Measurements from ENCODE around the gene COL4A6. TPM values are rescaled to one million over a fixed set of nuclear protein-coding genes. Genes with fewer than 3 reads are reported as not detected.

Gene COL4A6
- total RNA-seq, 1 donor from 2014 or later: 40.5 TPM

DNA sequence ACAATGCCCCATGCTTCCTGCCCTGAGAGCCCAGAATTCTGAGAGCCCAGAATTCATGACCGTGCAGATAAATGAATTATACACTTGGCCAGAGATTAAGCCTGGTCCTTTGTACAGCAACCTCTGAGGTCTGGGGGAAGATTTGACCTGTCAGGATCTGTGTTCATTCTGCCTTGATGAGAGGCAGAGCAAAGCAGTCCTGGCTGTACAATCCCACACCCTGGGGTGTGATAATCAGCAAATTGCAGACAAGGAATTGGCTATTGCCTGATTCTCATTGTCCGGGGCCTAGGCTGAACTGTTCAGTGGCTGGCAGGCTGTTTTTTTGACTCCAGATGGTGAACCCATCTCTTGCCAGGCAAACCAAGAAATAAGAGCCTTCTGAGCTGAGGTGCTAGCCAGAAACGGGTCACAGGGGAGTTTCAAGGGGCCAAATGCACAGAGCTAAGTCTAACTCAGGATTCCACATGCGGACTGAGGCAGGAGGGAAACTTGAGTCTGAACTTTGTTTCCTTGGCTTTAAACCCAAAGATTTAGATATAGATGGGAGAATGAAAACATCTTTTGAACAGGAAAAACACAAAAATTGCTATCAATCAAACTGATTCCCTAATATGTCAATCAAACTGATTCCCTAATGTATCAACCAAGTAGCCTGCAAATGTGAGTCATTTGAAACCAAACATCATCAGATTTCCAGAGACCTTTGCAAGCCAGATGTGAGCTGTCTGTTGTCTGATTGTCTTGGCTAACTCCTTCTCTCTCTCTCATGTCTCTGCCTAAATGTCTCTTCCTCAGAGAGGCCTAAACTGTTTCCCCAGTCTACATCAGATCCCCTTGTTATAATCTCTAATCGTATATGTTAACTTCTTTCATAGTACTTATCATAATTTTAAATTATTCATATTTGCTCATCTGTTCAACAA is 187.3 kb downstream of the COL4A6 start:
- peak; percentile 76 for DNase-seq (ENCODE audit: low spot score)
- Mint-ChIP-seq H3K27me3 (ENCODE audit: insufficient read depth, low read depth) (no peaks in the 10 kb centered on the region), H3K27ac (peak overlapping the region; percentile 97), H3K9me3 (peaks cover 44% of the 10 kb centered on the region), H3K36me3 (peaks cover 56% of the 10 kb centered on the region), H3K4me3 (peak overlapping the region; percentile 29), H3K4me1 (peaks cover 43% of the 10 kb centered on the region)
- Histone ChIP-seq H3F3A (ENCODE audit: low read depth) (peaks cover 17% of the 10 kb centered on the region), H3K9me3 (ENCODE audit: low read depth) (no peaks in the 10 kb centered on the region), H3K36me3 (no peaks in the 10 kb centered on the region), H3K79me2 (ENCODE audit: low read depth) (no peaks in the 10 kb centered on the region), H3K4me3 (no peak overlapping the region), H3K4me2 (peak overlapping the region; percentile 21), H4K20me1 (ENCODE audit: low read depth) (peaks cover 6% of the 10 kb centered on the region), H3K27ac (peak overlapping the region; percentile 35), H2AFZ (replicated peaks) (no peak overlapping the region), H3K4me1 (peaks cover 16% of the 10 kb centered on the region), H3K9ac (no peak overlapping the region), H3K27me3 (no peaks in the 10 kb centered on the region)
- TF ChIP-seq EZH2 (IDR thresholded peaks at IDR 0.05) (no peak), EZH2phosphoT487 (IDR thresholded peaks at IDR 0.05) (no peak)
- TF ChIP-seq, protein P1, sequence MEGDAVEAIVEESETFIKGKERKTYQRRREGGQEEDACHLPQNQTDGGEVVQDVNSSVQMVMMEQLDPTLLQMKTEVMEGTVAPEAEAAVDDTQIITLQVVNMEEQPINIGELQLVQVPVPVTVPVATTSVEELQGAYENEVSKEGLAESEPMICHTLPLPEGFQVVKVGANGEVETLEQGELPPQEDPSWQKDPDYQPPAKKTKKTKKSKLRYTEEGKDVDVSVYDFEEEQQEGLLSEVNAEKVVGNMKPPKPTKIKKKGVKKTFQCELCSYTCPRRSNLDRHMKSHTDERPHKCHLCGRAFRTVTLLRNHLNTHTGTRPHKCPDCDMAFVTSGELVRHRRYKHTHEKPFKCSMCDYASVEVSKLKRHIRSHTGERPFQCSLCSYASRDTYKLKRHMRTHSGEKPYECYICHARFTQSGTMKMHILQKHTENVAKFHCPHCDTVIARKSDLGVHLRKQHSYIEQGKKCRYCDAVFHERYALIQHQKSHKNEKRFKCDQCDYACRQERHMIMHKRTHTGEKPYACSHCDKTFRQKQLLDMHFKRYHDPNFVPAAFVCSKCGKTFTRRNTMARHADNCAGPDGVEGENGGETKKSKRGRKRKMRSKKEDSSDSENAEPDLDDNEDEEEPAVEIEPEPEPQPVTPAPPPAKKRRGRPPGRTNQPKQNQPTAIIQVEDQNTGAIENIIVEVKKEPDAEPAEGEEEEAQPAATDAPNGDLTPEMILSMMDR (IDR thresholded peaks at IDR 0.05): no peak

DNA sequence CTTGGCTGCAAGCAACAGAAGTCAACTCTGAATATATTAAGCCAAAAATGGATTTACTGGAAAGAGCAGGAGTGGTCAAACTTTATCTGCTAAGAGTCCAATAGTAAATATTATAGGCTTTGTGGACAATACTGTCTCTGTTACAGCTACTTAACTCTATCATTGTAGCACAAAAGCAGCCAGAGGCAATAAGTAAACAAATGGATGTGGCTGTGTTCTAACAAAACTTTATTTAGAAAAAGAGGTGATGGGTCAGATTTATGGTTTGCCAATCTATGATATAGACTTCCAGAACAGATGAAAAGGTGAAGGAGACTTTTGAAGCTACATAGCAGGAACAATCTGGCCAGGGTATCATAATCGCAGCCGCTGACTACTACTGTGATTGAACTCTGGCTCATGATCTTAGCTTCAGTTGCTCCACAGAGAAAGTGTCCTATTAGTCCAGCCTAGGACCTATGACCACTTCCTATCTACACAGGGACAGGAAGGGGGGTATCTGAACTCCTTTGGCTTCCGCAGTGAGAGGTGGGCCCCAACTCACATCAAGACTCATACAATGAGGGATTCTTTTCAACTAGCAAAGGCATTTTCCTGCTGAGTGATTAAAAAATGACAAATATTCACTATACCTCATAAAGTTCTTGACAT is 191.8 kb downstream of the COL4A6 start:
- peaks cover 17% of the 10 kb centered on the region for H3K9me3 Mint-ChIP-seq
- peaks cover 16% of the 10 kb centered on the region for H3F3A ChIP-seq (ENCODE audit: low read depth)
- peaks cover 31% of the 10 kb centered on the region for H3K4me1 ChIP-seq
- H2AFZ ChIP-seq (replicated peaks): no peak overlapping the region
- H3K4me3 ChIP-seq: no peak overlapping the region
- no peak overlapping the region for H3K27ac Mint-ChIP-seq
- peaks cover 28% of the 10 kb centered on the region for H3K4me1 Mint-ChIP-seq
- no peak for DNase-seq (ENCODE audit: low spot score)
- H3K79me2 ChIP-seq (ENCODE audit: low read depth): no peaks in the 10 kb centered on the region
- peaks cover 38% of the 10 kb centered on the region for H3K36me3 Mint-ChIP-seq
- peaks cover 6% of the 10 kb centered on the region for H4K20me1 ChIP-seq (ENCODE audit: low read depth)
- H3K9me3 ChIP-seq (ENCODE audit: low read depth): no peaks in the 10 kb centered on the region
- H3K4me2 ChIP-seq: no peak overlapping the region
- H3K27ac ChIP-seq: no peak overlapping the region
- H3K36me3 ChIP-seq: no peaks in the 10 kb centered on the region
- H3K27me3 Mint-ChIP-seq (ENCODE audit: insufficient read depth, low read depth): no peaks in the 10 kb centered on the region
- H3K27me3 ChIP-seq: no peaks in the 10 kb centered on the region
- TF ChIP-seq EZH2phosphoT487 (IDR thresholded peaks at IDR 0.05) (no peak), EZH2 (IDR thresholded peaks at IDR 0.05) (no peak)
- TF ChIP-seq, protein P1 (IDR thresholded peaks at IDR 0.05): no peak
- no peak overlapping the region for H3K9ac ChIP-seq
- H3K4me3 Mint-ChIP-seq: no peak overlapping the region

DNA sequence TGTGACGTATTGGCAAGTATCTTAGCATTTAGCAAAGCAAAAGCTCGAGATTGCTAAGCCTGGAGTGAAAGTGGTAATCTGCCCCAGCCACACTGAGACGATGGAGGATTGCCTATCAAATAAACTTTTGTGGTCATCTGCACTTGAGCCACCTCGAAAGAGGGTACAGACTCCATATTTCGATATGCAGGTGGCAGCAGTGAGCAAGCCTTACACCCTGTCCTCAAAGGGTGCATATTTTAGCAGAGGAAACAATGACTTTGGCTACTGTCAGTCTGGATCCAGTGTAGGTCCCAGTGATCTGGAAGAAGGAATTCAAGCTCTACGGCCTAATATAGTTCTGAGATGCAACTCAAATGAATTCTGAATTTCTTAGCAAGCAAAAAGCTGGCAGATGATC is 192.8 kb downstream of the COL4A6 start:
- no peak for DNase-seq (ENCODE audit: low spot score)
- Histone ChIP-seq H4K20me1 (ENCODE audit: low read depth) (no peaks in the 10 kb centered on the region), H3K4me2 (no peak overlapping the region), H3K4me1 (peaks cover 24% of the 10 kb centered on the region), H3F3A (ENCODE audit: low read depth) (peaks cover 7% of the 10 kb centered on the region), H3K27me3 (no peaks in the 10 kb centered on the region), H3K9ac (no peak overlapping the region), H3K79me2 (ENCODE audit: low read depth) (no peaks in the 10 kb centered on the region), H3K9me3 (ENCODE audit: low read depth) (peaks cover 3% of the 10 kb centered on the region), H3K36me3 (no peaks in the 10 kb centered on the region), H3K27ac (no peak overlapping the region), H3K4me3 (no peak overlapping the region), H2AFZ (replicated peaks) (no peak overlapping the region)
- Mint-ChIP-seq H3K4me3 (no peak overlapping the region), H3K27me3 (ENCODE audit: insufficient read depth, low read depth) (no peaks in the 10 kb centered on the region), H3K4me1 (peaks cover 19% of the 10 kb centered on the region), H3K9me3 (peaks cover 17% of the 10 kb centered on the region), H3K36me3 (peaks cover 38% of the 10 kb centered on the region), H3K27ac (no peak overlapping the region)
- TF ChIP-seq, protein P1 (IDR thresholded peaks at IDR 0.05): no peak
- TF ChIP-seq EZH2phosphoT487 (IDR thresholded peaks at IDR 0.05) (no peak), EZH2 (IDR thresholded peaks at IDR 0.05) (no peak)

Data from neural progenitor cell (in vitro differentiated cells).